Keratinocyte (primary cell): ENCODE measurements around the gene BCL11B. TPM values are rescaled to one million over a fixed set of nuclear protein-coding genes. Genes with fewer than 3 reads are reported as not detected.

Experiments used
- DNase-seq: peaks from one replicate; pipeline ENCODE4 v3.0.0-alpha.2; 2011; ENCODE audit warnings: low read depth, missing footprints, low spot score
- FAIRE-seq: peaks from 2 replicates; lab custom pipeline; 2011; peaks lifted over from hg19 to GRCh38; lab: Jason Lieb, UNC
- H2AFZ ChIP-seq: 2 replicates; pipeline ENCODE4 v1.6.0; 2012; ENCODE audit warnings: low read length, control low read depth, inconsistent platforms; ENCODE audit not compliant: control insufficient read depth
- H3K27ac ChIP-seq: 2 replicates; pipeline ENCODE4 v1.5.1; 2011; ENCODE audit warnings: low read length; ENCODE audit not compliant: control insufficient read depth, insufficient read depth
- H3K27me3 ChIP-seq: 3 replicates; pipeline ENCODE4 v1.6.0; 2011; ENCODE audit warnings: low read length; ENCODE audit not compliant: control insufficient read depth, insufficient read depth; ENCODE audit errors: extremely low read depth
- H3K36me3 ChIP-seq, 2 experiments: 2 replicates in 1 of 2; 3 replicates in 1 of 2; pipeline ENCODE4 v1.5.1; 2011; ENCODE audit warnings: low read length in 2 of 2, mild to moderate bottlenecking in 1 of 2; ENCODE audit not compliant: control insufficient read depth in 2 of 2, insufficient read depth in 2 of 2; ENCODE audit errors: extremely low read depth in 1 of 2
- H3K4me1 ChIP-seq: 3 replicates; pipeline ENCODE4 v1.5.1; 2011; ENCODE audit warnings: low read length; ENCODE audit not compliant: control insufficient read depth, insufficient read depth; ENCODE audit errors: extremely low read depth
- H3K4me2 ChIP-seq: 3 replicates; pipeline ENCODE4 v1.6.0; 2011; ENCODE audit warnings: low read depth, low read length; ENCODE audit not compliant: control insufficient read depth, insufficient read depth; ENCODE audit errors: extremely low read depth
- H3K4me3 ChIP-seq, 3 experiments: fragments of 200-600 bp in 1 of 3; sonication (generic) in 1 of 3; 2 replicates in 2 of 3; 3 replicates in 1 of 3; pipeline ENCODE4 v1.5.1; 2011 to 2016; ENCODE audit warnings: low read length in 3 of 3, mild to moderate bottlenecking in 3 of 3, control low read depth in 2 of 3, inconsistent platforms in 1 of 3, low read depth in 1 of 3, mixed read lengths in 1 of 3, mixed run types in 1 of 3, moderate library complexity in 1 of 3; ENCODE audit not compliant: control insufficient read depth in 2 of 3, insufficient read depth in 2 of 3; ENCODE audit errors: extremely low read depth in 1 of 3
- H3K79me2 ChIP-seq: 2 replicates; pipeline ENCODE4 v1.6.0; 2012; ENCODE audit warnings: low read length; ENCODE audit not compliant: control insufficient read depth, insufficient read depth
- H3K9ac ChIP-seq: 3 replicates; pipeline ENCODE4 v1.6.0; 2011; ENCODE audit warnings: low read length; ENCODE audit not compliant: control insufficient read depth, insufficient read depth; ENCODE audit errors: extremely low read depth
- H3K9me1 ChIP-seq: 3 replicates; pipeline ENCODE4 v1.6.0; 2011; ENCODE audit warnings: low read length; ENCODE audit not compliant: control insufficient read depth, insufficient read depth; ENCODE audit errors: extremely low read depth
- H3K9me3 ChIP-seq: 2 replicates; pipeline ENCODE4 v1.5.1; 2012; ENCODE audit warnings: low read depth, low read length; ENCODE audit not compliant: control insufficient read depth
- H4K20me1 ChIP-seq: 3 replicates; pipeline ENCODE4 v1.6.0; 2011; ENCODE audit warnings: low read length; ENCODE audit not compliant: control insufficient read depth, insufficient read depth; ENCODE audit errors: extremely low read depth
- EZH2 ChIP-seq: IDR thresholded peaks from one replicate; pipeline ENCODE4 v1.6.1; 2012; ENCODE audit warnings: inconsistent platforms, mild to moderate bottlenecking, low read length, moderate library complexity
- dilution Hi-C: fragments of 300-500 bp; cut with MboI; formaldehyde crosslinking; loops from one replicate; pipeline ENCODE4 v1.7.0; 2020; ENCODE audit warnings: low sequenced_read_pairs; ENCODE audit not compliant: extremely low pct_ligation_motif_present
- polyA plus RNA-seq, 5 experiments: library from polyadenylated mRNA; depleted of rRNA in 3 of 5; stranded (reverse) in 3 of 5; stranded (forward) in 1 of 5; unstranded in 1 of 5; fragments of >200 nt; gene quantifications; 1 replicate in 1 of 5; 2 replicates in 3 of 5; 3 replicates in 1 of 5; pipeline versions ENCODE4 v1.2.1 to v1.2.3, GENCODE V29; 2011 to 2012; ENCODE audit warnings: missing spikeins in 2 of 5, low read depth in 1 of 5, low replicate concordance in 1 of 5
- TF ChIP-seq, protein P1 (sequence below), 3 experiments: IDR thresholded peaks in 1 of 3; conservative IDR thresholded peaks in 1 of 3; optimal IDR thresholded peaks in 1 of 3; 2 replicates in 2 of 3; 3 replicates in 1 of 3; pipeline versions ENCODE3 to v1.5.1; 2011; ENCODE audit warnings: low read length in 3 of 3, mild to moderate bottlenecking in 3 of 3, moderate library complexity in 2 of 3, control low read depth in 1 of 3, inconsistent platforms in 1 of 3; ENCODE audit not compliant: insufficient read depth in 2 of 3; ENCODE audit errors: extremely low read depth in 1 of 3

The BCL11B gene
- polyA plus RNA-seq, 1 donor (not counting 4 experiments of a cell fraction or from before 2014, with no cell fraction given): 5.2 TPM

DNA sequence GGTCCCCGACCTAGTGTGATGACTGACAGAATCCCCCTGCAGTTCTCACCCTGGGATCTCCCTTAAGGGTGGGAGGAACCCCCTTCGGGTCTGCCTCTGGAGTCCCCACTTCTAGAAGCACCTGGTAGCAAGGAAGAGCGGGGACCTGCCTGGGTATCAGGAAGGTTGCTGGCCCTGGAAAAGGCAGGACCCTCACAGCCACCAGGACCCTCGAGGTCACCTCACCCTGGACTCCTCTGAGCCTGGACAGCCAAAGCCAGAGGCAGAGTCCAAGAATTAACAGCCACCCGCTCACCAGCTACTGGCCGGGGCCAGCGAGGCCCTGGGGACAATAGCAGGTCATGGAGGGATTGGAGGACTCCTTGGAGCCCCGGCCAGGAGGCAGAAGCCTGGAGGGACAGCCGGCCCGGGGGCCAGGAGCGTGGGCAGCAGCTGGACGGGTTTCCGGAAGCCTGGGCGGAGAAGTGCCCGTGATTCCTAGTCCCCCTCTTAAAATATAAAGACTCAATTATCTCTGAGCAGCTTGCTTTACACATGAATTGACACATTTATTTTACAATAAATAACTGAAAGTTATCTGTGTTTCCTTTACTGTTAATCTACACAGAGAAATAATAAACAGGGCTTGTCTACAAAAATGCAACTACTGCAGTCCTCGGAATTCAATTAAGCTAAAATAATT lies 17.5 kb downstream of the BCL11B start:
- H3K27ac ChIP-seq: no peak overlapping the region
- no peak overlapping the region for H3K4me3 ChIP-seq
- no peak for FAIRE-seq
- dilution Hi-C loops: no loop called here
- no peak overlapping the region for H2AFZ ChIP-seq
- TF ChIP-seq, protein P1, sequence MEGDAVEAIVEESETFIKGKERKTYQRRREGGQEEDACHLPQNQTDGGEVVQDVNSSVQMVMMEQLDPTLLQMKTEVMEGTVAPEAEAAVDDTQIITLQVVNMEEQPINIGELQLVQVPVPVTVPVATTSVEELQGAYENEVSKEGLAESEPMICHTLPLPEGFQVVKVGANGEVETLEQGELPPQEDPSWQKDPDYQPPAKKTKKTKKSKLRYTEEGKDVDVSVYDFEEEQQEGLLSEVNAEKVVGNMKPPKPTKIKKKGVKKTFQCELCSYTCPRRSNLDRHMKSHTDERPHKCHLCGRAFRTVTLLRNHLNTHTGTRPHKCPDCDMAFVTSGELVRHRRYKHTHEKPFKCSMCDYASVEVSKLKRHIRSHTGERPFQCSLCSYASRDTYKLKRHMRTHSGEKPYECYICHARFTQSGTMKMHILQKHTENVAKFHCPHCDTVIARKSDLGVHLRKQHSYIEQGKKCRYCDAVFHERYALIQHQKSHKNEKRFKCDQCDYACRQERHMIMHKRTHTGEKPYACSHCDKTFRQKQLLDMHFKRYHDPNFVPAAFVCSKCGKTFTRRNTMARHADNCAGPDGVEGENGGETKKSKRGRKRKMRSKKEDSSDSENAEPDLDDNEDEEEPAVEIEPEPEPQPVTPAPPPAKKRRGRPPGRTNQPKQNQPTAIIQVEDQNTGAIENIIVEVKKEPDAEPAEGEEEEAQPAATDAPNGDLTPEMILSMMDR (optimal IDR thresholded peaks at IDR 0.05 in 1 of 3, IDR thresholded peaks at IDR 0.05 in 1 of 3, conservative IDR thresholded peaks at IDR 0.05 in 1 of 3; ENCODE audit: extremely low read depth in 1 of 3, insufficient read depth in 2 of 3, low read length in 3 of 3): no peak
- no peak for TF ChIP-seq EZH2
- no peaks in the 10 kb centered on the region for H4K20me1 ChIP-seq
- H3K9ac ChIP-seq: no peak overlapping the region
- H3K4me2 ChIP-seq: no peak overlapping the region
- H3K27me3 ChIP-seq: no peaks in the 10 kb centered on the region
- DNase-seq: no peak
- no peaks in the 10 kb centered on the region for H3K9me3 ChIP-seq
- H3K9me1 ChIP-seq: no peaks in the 10 kb centered on the region
- peaks cover 94% of the 10 kb centered on the region for H3K79me2 ChIP-seq
- H3K36me3 ChIP-seq: peaks cover 17 to 25% of the 10 kb centered on the region in 2 experiments
- H3K4me1 ChIP-seq: peaks cover 37% of the 10 kb centered on the region

DNA sequence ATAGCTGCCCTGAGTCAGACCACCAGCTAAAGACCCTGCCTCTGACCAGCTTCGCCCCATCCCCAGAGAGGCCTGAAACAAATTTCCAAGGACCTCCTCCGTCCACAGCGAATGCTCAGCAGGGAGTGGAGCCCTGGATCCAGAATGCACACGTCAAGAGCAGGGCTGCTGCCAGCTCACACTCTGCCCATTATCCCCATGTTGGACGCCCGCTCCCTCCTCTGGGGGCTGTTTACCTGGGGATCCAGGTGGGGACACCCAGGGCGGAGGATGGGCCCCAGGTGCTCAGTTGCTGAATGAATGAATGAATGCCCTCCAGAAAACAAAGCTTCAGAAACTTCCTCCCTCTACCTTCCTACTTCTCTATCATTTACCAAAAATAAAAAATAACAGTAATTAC lies 18.1 kb downstream of the BCL11B start:
- no peaks in the 10 kb centered on the region for H3K9me3 ChIP-seq
- FAIRE-seq (no peak), DNase-seq (no peak)
- H3K9me1 ChIP-seq: no peaks in the 10 kb centered on the region
- H2AFZ ChIP-seq: no peak overlapping the region
- TF ChIP-seq EZH2: no peak
- TF ChIP-seq, protein P1 (optimal IDR thresholded peaks at IDR 0.05 in 1 of 3, IDR thresholded peaks at IDR 0.05 in 1 of 3, conservative IDR thresholded peaks at IDR 0.05 in 1 of 3; ENCODE audit: extremely low read depth in 1 of 3, insufficient read depth in 2 of 3, low read length in 3 of 3): no peak
- peaks cover 17 to 25% of the 10 kb centered on the region in 2 experiments for H3K36me3 ChIP-seq
- peaks cover 93% of the 10 kb centered on the region for H3K79me2 ChIP-seq
- no peaks in the 10 kb centered on the region for H4K20me1 ChIP-seq
- no peak overlapping the region for H3K9ac ChIP-seq
- H3K4me1 ChIP-seq: peaks cover 43% of the 10 kb centered on the region
- H3K27me3 ChIP-seq: no peaks in the 10 kb centered on the region
- peak overlapping the region; percentile 29 for H3K27ac ChIP-seq
- H3K4me2 ChIP-seq: no peak overlapping the region
- H3K4me3 ChIP-seq: no peak overlapping the region
- dilution Hi-C loops: no loop called here
